HG02623 (cell line): ENCODE measurements around the gene BUD23.
"Not testable (repeated sequence)": the region's sequence is repeated elsewhere in the genome, so short reads cannot be mapped to it uniquely, and the experiment has no call there.

Source experiments
- ATAC-seq: cut with Tn5 transposase; IDR thresholded peaks from one replicate; pipeline ENCODE4 v1.9.1; 2021; ENCODE audit warnings: moderate library complexity; ENCODE audit not compliant: unreplicated experiment

BUD23 gene

GRCh38 chr7:73700581-73701134 is 17.3 kb downstream of the BUD23 start:
- ATAC-seq = no peak

- no peak for ATAC-seq
Observed at GRCh38 chr7:73701357-73701995, 18.1 kb downstream of the BUD23 start.

- ATAC-seq = no peak
Observed at GRCh38 chr7:73702226-73702625, 18.8 kb downstream of the BUD23 start.

- no peak for ATAC-seq
Observed at GRCh38 chr7:73702665-73703064, 19.3 kb downstream of the BUD23 start.

GRCh38 chr7:73703225-73703624 is 19.8 kb downstream of the BUD23 start:
- no peak for ATAC-seq

GRCh38 chr7:73703757-73704639 is 20.6 kb downstream of the BUD23 start:
- no peak for ATAC-seq

GRCh38 chr7:73704640-73705550 is 21.5 kb downstream of the BUD23 start:
- ATAC-seq = no peak

GRCh38 chr7:73705551-73705920 is 22.1 kb downstream of the BUD23 start:
- no peak for ATAC-seq

- no peak for ATAC-seq
Observed at GRCh38 chr7:73706126-73707044, 23.0 kb downstream of the BUD23 start.

- no peak for ATAC-seq
Observed at GRCh38 chr7:73707045-73707631, 23.7 kb downstream of the BUD23 start.

GRCh38 chr7:73708961-73709549 is 25.7 kb downstream of the BUD23 start:
- ATAC-seq = no peak

- no peak for ATAC-seq
Observed at GRCh38 chr7:73712773-73713172, 29.4 kb downstream of the BUD23 start.

GRCh38 chr7:73713319-73713718 is 29.9 kb downstream of the BUD23 start:
- ATAC-seq = not testable (repeated sequence)

- no peak for ATAC-seq
Observed at GRCh38 chr7:73715648-73716317, 32.4 kb downstream of the BUD23 start.

GRCh38 chr7:73716318-73716890 is 33.0 kb downstream of the BUD23 start:
- no peak for ATAC-seq

GRCh38 chr7:73717025-73717807 is 33.8 kb downstream of the BUD23 start:
- ATAC-seq = no peak

- no peak for ATAC-seq
Observed at GRCh38 chr7:73717991-73718405, 34.6 kb downstream of the BUD23 start.
